NCI-H2171 treated with DMSO at 0.1 percent for 48 hours (cell line): ENCODE data around the gene OR1F1.
"Not testable (repeated sequence)": the region's sequence is repeated elsewhere in the genome, so short reads cannot be mapped to it uniquely, and the experiment has no call there.

Experiments
- DNase-seq: peaks from one replicate; lab custom pipeline; 2025; lab: John Stamatoyannopoulos, UW

OR1F1 gene

GRCh38 chr16:3187798-3188674 lies at the start of gene OR1F1:
OR1F1 (plus strand) TSS chr16:3188204.
- DNase-seq = peak; percentile 84

GRCh38 chr16:3138342-3138741 lies 49.7 kb upstream of the OR1F1 start:
- no peak for DNase-seq

GRCh38 chr16:3138823-3139426 lies 49.1 kb upstream of the OR1F1 start:
- DNase-seq = no peak

- not testable (repeated sequence) for DNase-seq
These were observed 48.4 kb upstream of the OR1F1 start for GRCh38 chr16:3139561-3139960.

GRCh38 chr16:3140603-3141427 lies 47.2 kb upstream of the OR1F1 start:
- DNase-seq = no peak

GRCh38 chr16:3141781-3142311 lies 46.2 kb upstream of the OR1F1 start:
- no peak for DNase-seq

- no peak for DNase-seq
These were observed 45.7 kb upstream of the OR1F1 start for GRCh38 chr16:3142327-3142726.

- DNase-seq = no peak
These were observed 45.2 kb upstream of the OR1F1 start for GRCh38 chr16:3142770-3143169.

GRCh38 chr16:3143189-3143588 lies 44.8 kb upstream of the OR1F1 start:
- no peak for DNase-seq

- no peak for DNase-seq
These were observed 44.2 kb upstream of the OR1F1 start for GRCh38 chr16:3143598-3144320.

- no peak for DNase-seq
These were observed 43.6 kb upstream of the OR1F1 start for GRCh38 chr16:3144321-3144983.

- no peak for DNase-seq
These were observed 42.9 kb upstream of the OR1F1 start for GRCh38 chr16:3145151-3145550.

GRCh38 chr16:3145660-3146059 lies 42.3 kb upstream of the OR1F1 start:
- no peak for DNase-seq

- DNase-seq = no peak
These were observed 40.8 kb upstream of the OR1F1 start for GRCh38 chr16:3147046-3147756.

GRCh38 chr16:3147757-3148104 lies 40.3 kb upstream of the OR1F1 start:
- no peak for DNase-seq

- no peak for DNase-seq
These were observed 39.5 kb upstream of the OR1F1 start for GRCh38 chr16:3148256-3149192.

- DNase-seq = no peak
These were observed 38.8 kb upstream of the OR1F1 start for GRCh38 chr16:3149193-3149530.

- peak; percentile 17 for DNase-seq
These were observed 38.2 kb upstream of the OR1F1 start for GRCh38 chr16:3149630-3150345.
